Trophoblast cell (in vitro differentiated cells and primary cell): ENCODE data around the gene DUSP8.

Experiments used
- DNase-seq, 2 donors: peaks; one replicate each; pipeline ENCODE4 v3.0.0-alpha.2; 2016
- H2AFZ ChIP-seq: 2 replicates; pipeline ENCODE4 v1.6.1; 2013; ENCODE audit warnings: low read length, moderate library complexity, mild to moderate bottlenecking; ENCODE audit not compliant: insufficient read depth, poor library complexity
- H2AK5ac ChIP-seq: 2 replicates; pipeline ENCODE4 v1.6.1; 2013; ENCODE audit warnings: mild to moderate bottlenecking, low read length
- H2BK120ac ChIP-seq: 2 replicates; pipeline ENCODE4 v1.6.1; 2013; ENCODE audit warnings: low read length, mild to moderate bottlenecking, moderate library complexity; ENCODE audit not compliant: insufficient read depth, poor library complexity
- H2BK12ac ChIP-seq: 2 replicates; pipeline ENCODE4 v1.6.1; 2013; ENCODE audit warnings: mild to moderate bottlenecking, low read length, moderate library complexity
- H2BK5ac ChIP-seq: 2 replicates; pipeline ENCODE4 v1.6.1; 2013; ENCODE audit warnings: low read length, low read depth, moderate library complexity, mild to moderate bottlenecking; ENCODE audit not compliant: poor library complexity
- H3K14ac ChIP-seq: 2 replicates; pipeline ENCODE4 v1.6.1; 2013; ENCODE audit warnings: mild to moderate bottlenecking, low read length
- H3K18ac ChIP-seq: 2 replicates; pipeline ENCODE4 v1.6.1; 2013; ENCODE audit warnings: mild to moderate bottlenecking, low read length
- H3K23ac ChIP-seq: 2 replicates; pipeline ENCODE4 v1.6.1; 2013; ENCODE audit warnings: low read length
- H3K27ac ChIP-seq: 2 replicates; pipeline ENCODE4 v1.5.1; 2013; ENCODE audit warnings: low read depth, mild to moderate bottlenecking, inconsistent platforms, low read length, moderate library complexity
- H3K27me3 ChIP-seq: 2 replicates; pipeline ENCODE4 v1.6.1; 2013; ENCODE audit warnings: inconsistent platforms, mild to moderate bottlenecking, low read length, moderate library complexity; ENCODE audit not compliant: insufficient read depth
- H3K36me3 ChIP-seq, 2 experiments: 1 replicate in 1 of 2; 2 replicates in 1 of 2; pipeline ENCODE4 v1.6.1; 2013; ENCODE audit warnings: low read length in 2 of 2, mild to moderate bottlenecking in 2 of 2, moderate library complexity in 1 of 2; ENCODE audit not compliant: insufficient read depth in 2 of 2, control insufficient read depth in 1 of 2
- H3K4ac ChIP-seq: 2 replicates; pipeline ENCODE4 v1.6.1; 2013; ENCODE audit warnings: low read depth, mild to moderate bottlenecking, low read length, moderate library complexity
- H3K4me1 ChIP-seq, 2 experiments: 1 replicate in 1 of 2; 2 replicates in 1 of 2; pipeline ENCODE4 v1.6.1; 2013; ENCODE audit warnings: low read length in 2 of 2, mild to moderate bottlenecking in 2 of 2, moderate library complexity in 1 of 2; ENCODE audit not compliant: insufficient read depth in 2 of 2, control insufficient read depth in 1 of 2
- H3K4me2 ChIP-seq: 2 replicates; pipeline ENCODE4 v1.6.1; 2013; ENCODE audit warnings: inconsistent platforms, mild to moderate bottlenecking, low read length, moderate library complexity
- H3K4me3 ChIP-seq: 2 replicates; pipeline ENCODE4 v1.5.1; 2013; ENCODE audit warnings: mild to moderate bottlenecking, low read depth, low read length, inconsistent platforms
- H3K79me1 ChIP-seq: one replicate; pipeline ENCODE4 v1.6.1; 2013; ENCODE audit warnings: low read length
- H3K79me2 ChIP-seq: 2 replicates; pipeline ENCODE4 v1.6.1; 2013; ENCODE audit warnings: low read length, mild to moderate bottlenecking; ENCODE audit not compliant: control insufficient read depth, insufficient read depth, poor library complexity
- H3K9ac ChIP-seq: 2 replicates; pipeline ENCODE4 v1.6.1; 2013; ENCODE audit warnings: mild to moderate bottlenecking, low read length
- H3K9me3 ChIP-seq: 2 replicates; pipeline ENCODE4 v1.6.1; 2013; ENCODE audit warnings: low read depth, mild to moderate bottlenecking, control low read depth, inconsistent platforms, low read length; ENCODE audit not compliant: insufficient read depth
- H4K12ac ChIP-seq: 2 replicates; pipeline ENCODE4 v1.6.1; 2013; ENCODE audit warnings: low read depth, mild to moderate bottlenecking, low read length, moderate library complexity
- H4K8ac ChIP-seq: 2 replicates; pipeline ENCODE4 v1.6.1; 2013; ENCODE audit warnings: low read depth, mild to moderate bottlenecking, low read length, moderate library complexity
- H4K91ac ChIP-seq: one replicate; pipeline ENCODE4 v1.6.1; 2013; ENCODE audit warnings: low read depth, mild to moderate bottlenecking, low read length, moderate library complexity
- WGBS: extraction: QIAGEN DNeasy Blood & Tissue Kit; methylation state at CpG from one replicate; pipeline ENCODE4 v1.1.7; 2013; ENCODE audit warnings: missing lambda C conversion rate; ENCODE audit not compliant: insufficient read length, insufficient coverage; ENCODE audit errors: extremely low coverage; 5-methylcytosine and 5-hydroxymethylcytosine counted together

Gene DUSP8

DNA sequence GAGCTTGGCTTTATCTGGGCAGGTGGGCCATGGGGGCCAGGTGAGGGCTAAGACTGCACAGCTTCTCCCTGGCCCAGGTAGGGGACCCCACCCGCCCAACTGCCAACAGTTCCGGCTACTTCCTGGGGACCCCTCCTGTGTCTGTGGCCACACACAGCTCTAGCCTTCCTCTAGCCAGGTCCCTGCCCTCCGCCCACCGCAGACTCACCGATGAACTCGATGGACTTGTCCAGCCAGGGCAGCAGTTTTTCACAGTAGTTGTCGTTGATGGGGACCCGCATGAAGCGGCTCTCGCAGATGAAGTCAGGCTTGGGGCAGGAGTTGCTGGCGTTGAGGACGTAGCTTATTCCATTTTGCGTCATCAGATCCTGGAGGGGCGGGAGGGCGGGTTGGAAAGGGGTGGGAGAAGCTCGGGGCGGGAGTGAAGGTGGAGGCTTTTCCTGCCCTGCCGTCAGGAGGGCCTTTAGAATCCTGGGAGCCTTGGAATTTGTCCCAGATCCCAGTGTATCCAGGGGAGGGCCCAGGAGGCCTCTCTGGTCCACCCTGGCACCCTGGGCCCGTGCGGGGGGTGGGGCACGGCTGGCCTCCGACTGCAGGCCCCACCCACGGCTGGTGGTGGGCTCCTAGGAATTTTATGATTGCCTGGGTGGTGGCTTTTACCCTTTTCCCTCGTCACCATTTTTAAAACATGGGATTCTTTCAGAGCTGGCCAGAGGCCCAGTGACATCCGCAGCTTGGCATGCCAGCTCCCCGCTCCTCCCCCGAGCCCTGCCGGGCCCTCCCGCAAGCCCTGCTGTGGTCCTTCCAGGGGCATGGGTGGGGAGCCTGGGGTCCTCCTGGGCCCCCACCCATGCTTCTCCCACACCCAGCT lies 13.9 kb downstream of the DUSP8 start:
- Histone ChIP-seq H3K4me3 (no peak overlapping the region), H3K79me1 (no peaks in the 10 kb centered on the region), H3K23ac (no peak overlapping the region)

DNA sequence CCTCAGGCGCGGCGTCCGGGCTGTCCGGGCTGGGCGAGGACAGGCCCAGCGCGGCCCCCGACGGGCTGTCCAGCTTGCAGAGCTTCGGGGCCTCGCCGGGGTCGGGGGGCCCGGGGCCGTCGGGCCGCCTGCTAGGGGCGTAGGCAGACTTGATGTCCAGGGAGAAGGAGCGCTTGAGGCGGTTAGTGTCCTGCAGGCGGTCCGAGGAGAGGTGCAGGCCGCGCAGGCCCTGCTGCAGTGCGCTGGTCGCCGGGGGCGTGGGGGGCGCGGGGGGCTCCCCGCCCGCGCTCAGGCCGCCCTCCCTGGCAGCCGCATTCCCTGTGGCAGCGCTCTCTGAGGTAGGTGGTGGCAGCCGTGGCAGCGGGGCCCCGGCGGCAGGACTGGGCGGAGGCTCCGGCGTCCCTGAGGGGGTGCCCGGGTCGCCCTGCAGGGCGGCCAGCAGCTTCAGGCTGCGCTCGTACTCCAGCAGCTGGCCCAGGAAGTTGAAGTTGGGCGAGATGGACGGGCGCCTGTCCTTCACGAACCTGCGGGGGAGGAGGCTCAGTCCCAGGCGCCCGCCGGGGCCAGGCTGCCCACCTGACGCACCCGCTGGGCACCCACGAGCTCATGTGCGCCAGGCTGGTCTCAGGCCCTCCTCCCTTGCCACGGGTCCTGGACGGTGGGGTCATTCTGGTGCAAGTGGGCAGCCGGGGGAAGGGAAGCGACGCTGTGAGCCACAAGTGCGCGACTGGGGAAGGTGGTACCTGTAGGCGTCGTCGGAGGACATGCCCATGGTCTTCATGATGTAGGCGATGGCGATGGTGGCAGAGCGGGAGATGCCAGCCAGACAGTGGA lies 14.8 kb downstream of the DUSP8 start:
- Histone ChIP-seq H3K23ac (no peak overlapping the region), H3K79me1 (no peaks in the 10 kb centered on the region), H2BK5ac (no peak overlapping the region), H2BK12ac (no peak overlapping the region), H4K91ac (no peak overlapping the region), H3K14ac (no peak overlapping the region), H2AFZ (no peak overlapping the region), H3K79me2 (no peaks in the 10 kb centered on the region), H2BK120ac (no peak overlapping the region), H2AK5ac (no peak overlapping the region), H3K4me1 (peaks cover 2 to 4% of the 10 kb centered on the region in 2 experiments), H4K12ac (no peak overlapping the region), H3K4me2 (no peak overlapping the region), H3K18ac (no peak overlapping the region), H4K8ac (no peak overlapping the region), H3K27ac (no peak overlapping the region), H3K4ac (no peak overlapping the region), H3K27me3 (no peaks in the 10 kb centered on the region), H3K9ac (no peak overlapping the region), H3K9me3 (peaks cover 5% of the 10 kb centered on the region), H3K36me3 (peaks cover 57 to 59% of the 10 kb centered on the region in 2 experiments), H3K4me3 (no peak overlapping the region)
- DNase-seq: no peak
- no CpG with 5 or more reads among the region's 74 CpGs for WGBS

More for the DNA sequence above, 13.9 kb downstream of the DUSP8 start:
- Histone ChIP-seq H3K79me2 (no peaks in the 10 kb centered on the region), H4K8ac (no peak overlapping the region), H2BK5ac (no peak overlapping the region), H3K36me3 (peaks cover 64 to 66% of the 10 kb centered on the region in 2 experiments), H3K9ac (no peak overlapping the region), H2AK5ac (no peak overlapping the region), H3K4me1 (peaks cover 2 to 4% of the 10 kb centered on the region in 2 experiments), H3K27me3 (no peaks in the 10 kb centered on the region), H2BK12ac (no peak overlapping the region), H4K91ac (no peak overlapping the region), H3K14ac (no peak overlapping the region), H3K18ac (no peak overlapping the region), H3K9me3 (peaks cover 7% of the 10 kb centered on the region), H3K4ac (no peak overlapping the region), H2AFZ (no peak overlapping the region), H2BK120ac (no peak overlapping the region), H4K12ac (no peak overlapping the region), H3K4me2 (no peak overlapping the region), H3K27ac (no peak overlapping the region)
- peak; percentile 30 to 59 for DNase-seq
- no CpG with 5 or more reads among the region's 29 CpGs for WGBS

DNA sequence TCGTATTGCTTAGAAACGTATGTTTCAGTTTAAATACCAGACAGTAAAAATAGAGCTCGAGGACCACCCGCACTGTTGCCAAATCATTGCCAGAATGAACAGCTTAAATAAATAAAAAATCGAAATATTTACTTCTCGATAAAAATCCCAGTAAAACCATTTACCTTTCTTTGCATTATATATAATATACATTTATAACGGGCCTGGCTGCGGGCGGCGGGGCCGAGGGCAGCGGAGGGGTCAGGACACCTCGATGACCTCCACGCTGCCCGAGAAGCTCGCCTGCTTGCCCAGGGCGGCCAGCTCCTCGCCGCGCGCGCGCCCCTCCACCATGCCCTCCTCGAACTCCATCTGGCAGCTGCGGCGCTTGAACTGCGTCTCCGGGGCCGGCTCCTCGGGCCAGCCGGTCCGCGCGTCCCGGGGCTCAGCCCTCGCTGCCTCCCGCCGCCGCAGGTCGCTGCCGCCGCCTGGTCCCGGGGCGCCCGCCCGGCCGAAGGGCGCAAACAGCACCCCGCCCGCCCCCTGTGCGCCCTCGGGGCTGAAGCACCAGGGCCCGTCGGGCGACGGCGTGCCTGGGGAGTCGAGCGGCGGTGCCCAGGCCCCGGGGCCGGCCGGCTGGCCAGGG lies 15.7 kb downstream of the DUSP8 start:
- no peak overlapping the region for H2BK12ac ChIP-seq
- no peak overlapping the region for H3K27ac ChIP-seq
- peaks cover 2 to 4% of the 10 kb centered on the region in 2 experiments for H3K4me1 ChIP-seq
- no peak overlapping the region for H3K18ac ChIP-seq
- no peaks in the 10 kb centered on the region for H3K79me1 ChIP-seq
- H4K8ac ChIP-seq: no peak overlapping the region
- DNase-seq: no peak
- no peak overlapping the region for H3K4ac ChIP-seq
- H4K91ac ChIP-seq: no peak overlapping the region
- no peak overlapping the region for H2AK5ac ChIP-seq
- H3K27me3 ChIP-seq: no peaks in the 10 kb centered on the region
- no peak overlapping the region for H2AFZ ChIP-seq
- H2BK5ac ChIP-seq: no peak overlapping the region
- H3K14ac ChIP-seq: no peak overlapping the region
- no peak overlapping the region for H3K9ac ChIP-seq
- H3K9me3 ChIP-seq: peaks cover 5% of the 10 kb centered on the region
- H3K4me2 ChIP-seq: no peak overlapping the region
- H3K79me2 ChIP-seq: no peaks in the 10 kb centered on the region
- no peak overlapping the region for H4K12ac ChIP-seq
- H2BK120ac ChIP-seq: no peak overlapping the region
- no peak overlapping the region for H3K23ac ChIP-seq
- H3K36me3 ChIP-seq: peaks cover 48 to 52% of the 10 kb centered on the region in 2 experiments
- H3K4me3 ChIP-seq: no peak overlapping the region
- 100% methylated on average over 2 of the region's 63 CpGs for WGBS

DNA sequence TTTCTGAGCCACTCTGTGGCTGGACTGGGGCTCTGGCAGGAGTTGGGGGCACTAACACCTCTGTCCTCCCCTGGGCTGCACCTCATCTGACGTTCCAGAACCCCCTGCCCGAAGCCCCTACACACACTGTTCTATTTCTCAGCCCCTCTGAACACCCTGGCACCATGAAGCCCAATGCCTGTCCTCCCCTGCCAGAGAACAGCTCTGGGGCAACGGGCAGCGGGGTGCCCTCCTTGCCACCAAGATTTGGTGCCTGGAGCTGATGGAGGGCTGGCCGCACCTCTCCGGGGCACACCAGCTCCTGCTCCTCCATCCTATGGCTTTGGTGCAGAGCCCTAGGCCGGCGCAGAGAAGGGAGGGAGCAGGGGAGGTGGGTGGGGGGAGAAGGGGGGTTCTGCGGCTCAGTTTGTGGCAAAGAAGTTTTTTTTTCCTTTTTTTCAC lies 16.3 kb downstream of the DUSP8 start:
- Histone ChIP-seq H2AK5ac (no peak overlapping the region), H4K12ac (no peak overlapping the region), H3K27me3 (no peaks in the 10 kb centered on the region), H3K4me3 (no peak overlapping the region), H3K4me2 (no peak overlapping the region), H3K27ac (no peak overlapping the region), H3K79me1 (no peaks in the 10 kb centered on the region), H2BK12ac (no peak overlapping the region), H2AFZ (no peak overlapping the region), H3K4ac (no peak overlapping the region), H2BK5ac (no peak overlapping the region), H3K18ac (no peak overlapping the region), H3K23ac (no peak overlapping the region), H3K14ac (no peak overlapping the region), H3K9ac (no peak overlapping the region), H3K9me3 (peaks cover 5% of the 10 kb centered on the region), H3K79me2 (no peaks in the 10 kb centered on the region), H3K4me1 (peaks cover 2 to 4% of the 10 kb centered on the region in 2 experiments), H4K91ac (no peak overlapping the region), H4K8ac (no peak overlapping the region), H2BK120ac (no peak overlapping the region), H3K36me3 (peaks cover 43 to 46% of the 10 kb centered on the region in 2 experiments)
- WGBS: no CpG with 5 or more reads among the region's 9 CpGs
- no peak for DNase-seq
